HG03565 (cell line): ENCODE measurements around the gene RNF13.
A peak's percentile ranks its signal among the peaks of the same experiment; 100 is the strongest.

ENCODE experiments used
- ATAC-seq: cut with Tn5 transposase; IDR thresholded peaks from one replicate; pipeline ENCODE4 v1.9.1; 2021; ENCODE audit warnings: mild to moderate bottlenecking, moderate library complexity; ENCODE audit not compliant: unreplicated experiment

Gene RNF13, protein sequence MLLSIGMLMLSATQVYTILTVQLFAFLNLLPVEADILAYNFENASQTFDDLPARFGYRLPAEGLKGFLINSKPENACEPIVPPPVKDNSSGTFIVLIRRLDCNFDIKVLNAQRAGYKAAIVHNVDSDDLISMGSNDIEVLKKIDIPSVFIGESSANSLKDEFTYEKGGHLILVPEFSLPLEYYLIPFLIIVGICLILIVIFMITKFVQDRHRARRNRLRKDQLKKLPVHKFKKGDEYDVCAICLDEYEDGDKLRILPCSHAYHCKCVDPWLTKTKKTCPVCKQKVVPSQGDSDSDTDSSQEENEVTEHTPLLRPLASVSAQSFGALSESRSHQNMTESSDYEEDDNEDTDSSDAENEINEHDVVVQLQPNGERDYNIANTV

DNA sequence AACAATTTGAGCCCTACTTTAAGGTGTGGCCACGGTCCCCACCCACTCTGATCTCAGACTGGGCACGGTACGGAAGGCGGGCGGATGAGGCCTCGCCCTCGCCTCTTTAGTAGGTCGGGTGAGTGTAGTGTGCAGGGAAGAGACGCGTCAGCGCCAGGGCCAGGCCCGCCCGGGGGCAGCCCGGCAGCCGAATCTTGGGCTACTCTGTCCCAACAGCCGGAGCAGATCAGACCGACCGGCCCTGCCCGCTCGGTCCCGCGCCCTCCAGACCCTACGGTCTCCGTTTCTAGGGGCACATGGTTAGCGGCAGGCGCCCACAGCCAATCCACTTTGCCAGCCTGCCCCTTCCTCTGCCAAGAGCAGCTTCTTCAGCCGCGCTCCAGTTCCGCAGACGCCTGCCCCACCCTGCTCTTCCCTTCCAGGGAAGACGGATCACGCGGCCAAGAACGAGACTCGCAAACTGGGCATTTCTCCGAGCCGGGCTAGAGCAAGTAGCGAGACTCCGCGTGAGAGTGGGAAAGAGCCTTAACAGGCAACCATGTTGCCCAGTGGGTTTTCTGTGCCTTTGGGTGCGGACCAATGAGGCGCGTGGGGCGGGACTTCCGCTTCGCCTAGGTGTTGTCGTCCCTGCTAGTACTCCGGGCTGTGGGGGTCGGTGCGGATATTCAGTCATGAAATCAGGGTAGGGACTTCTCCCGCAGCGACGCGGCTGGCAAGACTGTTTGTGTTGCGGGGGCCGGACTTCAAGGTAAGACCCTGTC is at the start of gene RNF13:
Gene RNF13 (plus strand): TSS at position 610 of the 761 bp plus-strand sequence. CDS start 32,812 bp downstream, outside the sequence.
- ATAC-seq: peak; percentile 79

DNA sequence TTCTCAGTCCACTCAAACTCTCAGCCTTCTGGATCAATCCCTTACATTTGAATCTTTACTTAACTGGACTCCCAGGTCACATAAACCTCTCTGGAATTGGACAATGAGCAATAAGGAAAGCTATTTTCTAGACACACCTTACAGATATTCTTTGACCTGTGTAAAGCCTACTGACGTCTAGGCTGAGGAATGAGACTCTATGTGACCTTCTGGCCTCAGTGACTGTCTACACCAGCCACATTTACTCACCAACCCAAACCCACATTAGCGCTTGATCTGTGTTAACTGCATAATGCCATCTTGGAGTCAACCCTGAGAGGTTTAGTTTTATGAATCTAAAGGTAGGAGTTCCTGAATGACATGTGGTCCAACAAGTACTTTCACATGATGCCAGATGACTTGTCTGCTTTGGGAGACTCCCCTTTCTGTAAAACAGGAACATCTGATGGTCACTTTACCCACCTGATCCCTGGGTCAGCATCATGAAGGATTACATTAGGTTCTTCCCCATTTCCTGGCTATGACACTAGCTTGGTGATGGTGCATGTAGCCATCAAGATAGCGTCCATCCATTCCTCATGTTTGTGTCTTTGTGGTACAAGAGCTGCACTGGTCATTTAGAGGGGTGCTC is 49.3 kb upstream of the RNF13 start:
- ATAC-seq: no peak

DNA sequence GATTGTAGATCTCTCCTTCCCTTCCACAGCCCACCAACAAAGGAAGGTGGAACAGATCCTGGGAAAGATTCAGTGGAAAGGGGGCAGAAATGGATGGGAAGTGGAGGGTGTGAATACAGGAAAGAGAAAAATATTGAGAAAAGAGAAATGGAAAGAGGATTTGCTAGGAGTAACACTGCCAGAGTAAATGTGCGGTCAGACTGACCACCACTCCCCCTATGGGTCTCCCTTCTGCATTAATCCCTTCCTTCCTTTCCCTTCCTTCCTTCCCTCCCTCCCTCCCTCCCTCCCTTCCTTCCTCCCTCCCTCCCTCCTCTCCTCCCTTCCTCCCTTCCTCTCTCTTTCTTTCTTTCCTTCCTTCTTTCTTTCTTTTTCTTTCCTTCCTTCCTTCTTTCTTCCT is 48.7 kb upstream of the RNF13 start:
- ATAC-seq: no peak

DNA sequence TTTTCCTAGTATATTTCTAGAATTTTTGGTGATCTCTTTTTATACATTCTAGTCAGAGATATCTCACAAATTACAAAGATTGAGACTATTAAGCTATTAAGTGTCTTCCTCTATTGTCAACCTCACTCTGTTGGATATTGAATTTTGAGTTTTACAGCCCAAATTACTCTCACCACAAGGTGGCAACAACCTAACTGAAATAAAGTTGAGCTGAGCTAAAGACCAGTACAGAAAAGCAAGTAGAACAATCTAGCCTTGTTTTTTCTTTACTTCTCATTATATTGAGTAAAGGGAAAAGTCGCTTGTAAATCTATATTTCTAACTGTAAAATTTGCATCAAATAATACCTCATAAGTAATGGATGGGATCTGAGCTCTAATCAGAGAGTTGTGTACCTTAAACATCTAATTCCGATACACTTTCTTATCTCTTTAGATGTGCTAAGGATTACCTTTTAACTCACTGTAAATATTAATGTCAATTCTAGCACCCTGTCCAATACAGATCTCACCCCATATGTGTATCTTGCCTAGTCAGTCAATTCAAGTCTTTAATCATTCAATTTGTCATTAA is 47.2 kb upstream of the RNF13 start:
- no peak for ATAC-seq

DNA sequence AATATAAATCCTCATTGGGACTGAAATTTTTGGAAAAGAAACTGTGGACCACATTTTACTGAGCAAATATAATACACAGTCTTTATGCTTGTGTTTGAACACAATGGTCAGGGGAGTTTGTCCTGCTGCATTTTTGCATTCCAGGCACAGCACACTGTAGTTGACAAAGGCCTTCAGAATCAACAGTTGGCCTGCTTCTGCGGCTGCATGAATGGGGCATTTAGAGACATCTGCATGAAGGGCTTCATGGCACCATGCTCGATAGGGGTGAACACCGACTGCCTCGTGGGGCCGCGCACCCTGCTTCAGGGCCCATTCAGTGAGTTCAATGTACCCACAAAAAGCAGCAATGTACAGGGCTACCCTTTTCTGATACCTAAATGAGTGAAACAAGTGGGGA is 45.3 kb upstream of the RNF13 start:
- no peak for ATAC-seq

DNA sequence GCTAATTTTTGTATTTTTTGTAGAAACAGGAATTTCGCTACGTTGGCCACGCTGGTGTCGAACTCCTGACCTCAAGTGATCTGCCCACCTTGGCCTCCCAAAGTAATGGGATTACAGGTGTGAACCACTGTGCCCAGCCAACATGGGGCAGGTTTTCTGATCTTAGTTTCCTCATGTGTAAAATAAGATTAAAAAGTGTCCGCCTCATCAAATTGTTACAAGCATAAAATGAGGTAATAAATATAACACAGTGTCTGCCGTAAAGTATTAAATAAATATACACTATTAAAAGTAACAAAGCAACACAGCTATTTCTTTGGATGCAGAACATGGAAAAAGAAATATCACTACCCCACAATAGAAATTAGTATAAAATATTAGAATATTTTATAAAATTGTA is 44.3 kb upstream of the RNF13 start:
- ATAC-seq: no peak

DNA sequence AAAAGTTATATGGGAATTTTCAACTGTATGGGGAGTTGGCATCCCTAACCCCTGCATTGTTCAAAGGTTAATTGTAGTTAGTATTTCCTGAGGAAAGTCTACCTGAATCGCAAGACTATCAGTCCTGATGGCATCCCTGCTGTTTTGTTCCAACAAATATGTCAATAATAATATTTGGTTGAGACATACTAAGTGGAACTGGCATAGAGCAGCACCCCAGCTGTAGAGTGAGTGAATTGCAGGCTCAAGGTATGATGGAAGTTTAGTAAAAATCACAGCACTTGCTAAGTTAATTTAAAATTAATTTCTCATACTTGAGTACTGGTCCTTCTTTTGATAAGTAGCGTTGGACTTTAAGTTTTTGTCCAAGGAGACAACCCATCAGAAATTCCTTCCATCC is 42.8 kb upstream of the RNF13 start:
- no peak for ATAC-seq

DNA sequence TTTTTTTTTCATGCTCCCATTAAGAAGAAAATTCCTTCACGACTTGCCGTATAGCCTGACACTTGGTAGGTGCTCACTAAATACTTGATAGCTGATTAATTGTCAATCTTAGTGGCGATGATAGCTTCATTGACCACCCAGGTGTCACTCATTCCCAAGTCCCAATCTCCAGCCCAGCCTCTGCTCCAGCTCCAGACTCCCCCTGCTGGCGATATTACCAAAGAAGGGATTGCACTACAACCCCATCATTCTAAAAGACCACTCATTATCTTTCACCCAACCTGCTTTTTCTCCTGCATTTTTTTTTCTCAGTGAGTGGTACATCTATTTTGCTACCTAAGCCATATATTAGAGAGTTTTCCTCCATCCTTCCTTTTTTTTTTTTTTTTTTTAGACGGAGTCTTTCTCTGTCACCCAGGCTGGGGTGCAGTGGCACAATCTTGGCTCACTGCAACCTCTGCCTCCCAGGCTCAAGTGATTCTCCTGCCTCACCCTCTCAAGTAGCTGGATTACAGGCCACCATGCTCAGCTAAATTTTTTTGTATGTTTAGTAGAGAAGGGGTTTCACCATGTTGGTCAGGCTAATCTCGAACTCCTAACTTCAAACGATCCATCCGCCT is 41.3 kb upstream of the RNF13 start:
- no peak for ATAC-seq

DNA sequence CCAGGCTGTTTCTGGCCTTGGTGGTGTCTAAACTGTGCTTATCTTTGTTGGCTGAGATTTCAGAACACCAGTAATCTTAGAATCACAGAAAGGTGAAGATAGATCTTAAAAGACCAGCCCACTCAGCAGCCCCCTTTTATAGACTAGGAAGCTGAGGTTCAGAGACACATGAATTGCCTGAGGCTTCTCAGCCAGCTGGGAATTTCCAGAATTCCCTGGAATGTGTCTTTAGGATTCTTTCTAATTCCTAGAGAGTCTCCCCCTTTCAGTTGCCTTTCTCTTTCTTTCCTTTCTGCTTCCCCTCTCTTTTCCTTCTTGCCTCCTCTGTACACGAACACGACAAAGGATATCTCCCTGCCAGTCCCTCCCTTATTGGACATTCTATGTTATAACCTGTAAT is 40.2 kb upstream of the RNF13 start:
- ATAC-seq: no peak

DNA sequence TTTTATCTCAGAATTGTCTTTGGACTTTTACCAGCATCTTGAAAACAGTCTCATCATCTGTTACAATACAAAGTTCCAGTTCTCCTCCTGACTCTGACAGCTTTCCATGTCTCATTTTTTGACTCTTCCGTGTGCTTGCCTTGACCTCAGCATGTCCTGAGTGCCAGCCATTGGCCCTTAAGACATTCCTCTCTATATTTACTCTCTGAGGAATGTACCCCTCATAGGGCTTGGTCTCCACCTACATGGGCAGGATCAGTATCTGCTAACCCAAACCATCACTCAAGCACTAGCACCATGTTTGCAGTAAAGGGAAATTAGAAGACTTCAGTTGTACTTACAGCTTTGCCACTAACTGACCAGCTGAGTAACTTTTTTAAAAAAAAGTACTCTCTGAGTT is 36.8 kb upstream of the RNF13 start:
- ATAC-seq: no peak

DNA sequence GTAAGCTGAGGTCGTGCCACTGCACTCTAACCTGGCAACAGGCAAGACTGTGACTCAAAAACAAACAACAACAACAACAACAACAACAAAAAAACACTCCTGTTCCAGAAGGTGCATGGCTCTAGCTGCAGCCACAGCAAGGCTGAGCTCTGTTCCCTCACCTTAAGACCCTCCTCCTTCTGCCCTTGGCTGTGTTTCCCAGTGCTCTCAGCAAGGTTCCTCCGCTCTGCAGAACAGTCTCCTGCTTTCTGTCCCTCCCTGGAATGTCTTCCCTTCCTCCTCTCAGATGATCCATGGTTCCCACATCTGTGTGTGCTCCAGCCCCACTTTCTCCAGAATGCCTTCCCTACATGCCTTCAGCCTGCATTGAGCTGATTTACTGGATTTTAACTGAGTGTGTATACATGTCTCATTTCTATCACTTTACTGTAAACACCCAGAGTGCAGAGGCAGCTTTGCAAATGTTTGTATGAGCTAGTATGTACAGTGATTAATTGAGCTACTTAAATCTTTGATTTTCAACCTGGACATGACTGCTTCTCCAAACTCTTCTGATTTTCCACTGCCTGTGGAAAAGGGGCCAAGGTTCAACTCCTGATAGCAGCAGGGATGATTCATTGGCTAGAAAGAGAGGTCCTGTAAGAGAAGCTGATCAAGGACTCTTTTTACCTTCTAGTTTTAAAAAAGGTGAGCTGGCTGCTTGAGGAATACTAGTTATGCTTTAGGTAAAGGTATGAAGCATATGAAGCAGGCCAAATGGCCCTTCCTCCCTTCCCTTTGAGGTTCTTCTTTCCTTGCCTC is 35.4 kb upstream of the RNF13 start:
- no peak for ATAC-seq

DNA sequence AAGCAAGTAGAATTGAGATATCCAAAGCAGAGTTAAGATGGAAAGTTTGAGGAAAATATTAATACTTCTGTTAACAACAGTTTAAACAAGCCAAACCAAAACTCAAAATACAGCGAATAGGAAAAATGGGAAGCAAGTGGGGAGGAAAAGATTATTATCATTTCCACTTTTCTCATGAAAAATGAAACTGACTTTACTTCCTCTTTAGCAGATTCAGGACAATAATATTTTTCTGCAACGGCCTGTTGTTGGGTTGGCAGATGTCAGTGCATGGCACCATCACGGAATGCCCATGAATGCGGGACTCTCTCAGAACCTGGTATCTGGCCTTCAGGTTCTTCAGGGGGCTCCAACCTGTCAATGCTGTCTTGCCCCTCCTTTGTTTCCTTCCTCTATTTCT is 31.8 kb upstream of the RNF13 start:
- ATAC-seq: no peak

DNA sequence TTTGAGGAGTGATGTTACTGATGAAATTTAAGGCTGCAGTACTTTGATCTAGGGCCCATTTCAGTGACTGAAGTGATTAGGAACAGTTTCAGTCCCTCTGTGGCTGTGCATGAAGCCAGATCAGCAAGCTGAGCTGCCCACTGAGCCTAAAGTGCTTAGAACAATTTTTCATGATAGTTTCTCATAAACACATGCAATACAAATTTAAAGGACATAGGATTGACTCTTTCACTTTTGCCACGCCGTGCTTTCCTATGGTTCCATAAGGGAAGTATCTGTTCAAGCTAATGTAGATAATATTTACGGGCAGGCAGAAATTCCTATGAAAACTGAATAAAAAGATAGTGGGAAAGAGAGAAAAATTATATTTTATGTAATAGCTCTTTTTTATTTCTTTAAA is 31.3 kb upstream of the RNF13 start:
- ATAC-seq: no peak

DNA sequence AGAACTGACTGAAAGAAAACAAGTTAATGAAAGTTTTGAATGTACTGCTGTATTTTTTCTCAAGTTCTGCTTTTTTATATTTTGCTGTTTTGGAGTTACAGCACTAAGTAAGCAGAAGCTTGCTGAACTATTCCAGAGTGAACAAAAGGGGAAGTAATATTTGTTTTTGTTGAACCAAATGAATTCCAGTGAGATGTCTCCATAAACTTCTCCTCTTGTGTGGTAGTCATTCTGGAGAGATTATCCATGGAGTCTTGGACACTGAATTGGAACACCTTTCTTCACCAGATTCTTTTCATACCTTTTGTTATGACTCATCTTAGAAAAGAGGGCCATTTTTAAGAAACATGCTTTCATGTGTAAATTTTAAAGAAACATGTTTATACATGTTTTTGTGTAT is 29.4 kb upstream of the RNF13 start:
- no peak for ATAC-seq

DNA sequence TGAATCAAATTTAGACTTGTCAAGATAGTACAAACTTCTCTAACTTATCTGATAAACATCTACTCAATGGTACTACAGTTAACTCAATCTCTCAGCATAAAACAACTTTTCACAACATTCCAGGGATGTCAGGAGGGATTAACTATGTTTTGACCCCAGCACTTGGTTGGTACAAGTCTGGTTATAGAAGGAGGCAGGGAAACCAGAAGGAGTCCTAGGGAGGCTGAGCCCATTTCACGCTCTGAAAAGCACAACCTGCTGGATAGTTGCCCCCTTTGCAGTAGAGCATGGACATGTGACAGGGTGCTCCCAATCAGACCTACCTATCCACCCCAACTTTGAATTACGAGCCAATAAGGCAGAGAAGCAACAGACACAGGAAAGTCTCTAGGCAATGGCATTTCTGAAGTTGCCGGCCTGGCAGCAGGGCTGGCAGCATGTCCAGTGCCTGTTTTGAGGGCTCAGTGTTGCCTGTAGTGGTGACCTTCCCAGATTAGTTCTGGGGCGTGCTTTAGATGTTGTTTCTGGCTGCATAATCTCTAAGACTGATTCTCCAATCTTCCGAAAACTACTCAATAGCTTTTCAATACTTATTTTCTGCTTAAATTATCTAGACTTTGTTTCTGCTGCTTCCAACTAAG is 28.8 kb upstream of the RNF13 start:
- no peak for ATAC-seq

DNA sequence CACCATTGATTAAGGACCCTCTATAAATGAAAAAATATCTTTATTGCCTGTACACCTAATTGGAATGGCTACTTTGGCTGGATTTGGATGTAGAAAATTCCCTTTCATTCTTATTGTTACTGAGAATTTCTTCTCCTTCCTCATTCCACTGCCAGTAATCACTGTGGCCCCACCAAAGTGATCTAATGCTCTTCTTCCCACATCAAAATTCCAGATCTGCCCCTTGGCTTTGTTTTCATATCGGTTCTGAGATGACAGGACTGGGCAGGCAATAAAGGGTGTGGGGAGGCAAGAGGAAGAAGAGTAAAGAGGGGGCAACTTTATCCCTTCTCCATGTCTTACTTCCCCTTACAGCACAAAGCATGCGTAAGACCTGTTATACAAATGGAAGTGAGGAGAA is 22.7 kb upstream of the RNF13 start:
- ATAC-seq: no peak

DNA sequence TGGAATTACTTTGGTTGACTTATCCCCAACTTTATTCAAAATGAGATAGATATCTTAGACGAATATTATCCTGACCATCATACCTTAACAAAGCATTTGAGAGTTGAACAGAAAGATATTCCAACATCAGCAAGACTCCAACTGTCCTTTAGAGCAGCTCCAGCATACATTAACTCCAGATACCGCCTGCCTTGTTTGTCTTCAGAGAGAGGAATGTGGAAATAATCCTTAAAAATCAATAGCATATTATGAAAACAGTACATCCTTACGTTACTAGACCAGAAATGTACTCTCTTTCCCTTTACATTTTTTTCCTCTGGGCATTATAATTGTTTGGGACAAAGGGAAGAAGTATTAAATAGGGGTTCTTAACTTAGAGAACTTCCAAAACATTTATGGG is 22.3 kb upstream of the RNF13 start:
- no peak for ATAC-seq

DNA sequence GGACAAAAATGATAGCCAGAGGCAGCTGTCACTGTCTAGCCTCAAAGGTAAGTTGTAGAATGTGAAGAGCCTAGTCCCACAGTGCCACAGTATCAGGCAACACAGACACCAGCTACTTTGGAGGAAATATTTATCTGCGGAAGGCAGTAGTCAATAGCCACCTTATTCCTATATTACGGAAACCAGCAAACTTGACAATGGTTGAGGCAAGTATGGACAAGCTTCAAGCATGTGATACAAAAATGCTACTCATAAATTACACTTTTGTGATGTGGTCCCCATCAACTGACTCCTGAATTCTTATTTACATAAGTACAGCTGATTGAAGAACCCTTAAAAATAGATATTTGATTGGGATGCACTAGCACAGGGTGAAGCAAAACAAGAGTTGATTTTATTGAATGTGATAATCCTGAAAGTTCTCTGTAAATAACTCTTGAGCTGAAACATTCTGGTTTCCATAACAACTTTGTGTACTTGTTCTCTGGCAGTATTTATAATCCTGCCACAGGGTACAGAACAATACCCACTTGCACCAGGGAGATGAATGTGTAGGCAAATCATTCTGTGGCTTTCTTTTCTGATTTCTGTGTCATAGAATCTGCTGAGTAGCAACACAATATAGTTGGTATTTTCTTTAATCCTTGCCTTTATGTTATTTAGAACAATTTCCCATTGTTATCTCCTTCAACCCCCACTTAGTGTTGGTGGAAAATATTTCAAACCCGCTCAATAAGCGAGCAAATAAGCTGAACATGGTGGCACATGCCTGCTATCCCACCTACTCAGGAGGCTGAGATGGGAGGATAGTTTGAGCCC is 20.4 kb upstream of the RNF13 start, which contains the start of gene ANKUB1:
Gene ANKUB1 (minus strand): TSS at position 103 of the 819 bp plus-strand sequence. CDS start 188 bp downstream, outside the sequence.
- ATAC-seq: no peak

DNA sequence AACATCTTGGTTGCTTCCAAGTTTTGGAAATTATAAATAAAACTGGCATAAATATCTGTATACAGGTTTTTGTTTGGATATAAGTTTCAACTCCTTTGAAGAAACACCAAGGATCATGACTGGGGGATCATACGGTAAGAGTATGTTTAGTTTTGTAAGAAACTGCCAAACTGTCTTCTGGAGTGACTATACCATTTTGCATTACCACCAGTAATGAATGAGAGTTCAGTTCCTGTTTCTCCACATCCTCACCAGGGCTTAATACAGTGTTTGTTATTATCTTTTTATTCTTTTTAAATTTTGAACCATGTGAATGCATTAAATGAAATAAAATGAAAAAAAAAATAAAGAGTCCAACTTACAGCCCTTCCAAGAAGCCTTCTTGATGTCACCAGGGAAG is 17.0 kb upstream of the RNF13 start:
- ATAC-seq: no peak
